Upper lobe of right lung (tissue), 1 donor: ENCODE results near the gene CABLES1. TPM values are rescaled to one million over a fixed set of nuclear protein-coding genes. Genes with fewer than 3 reads are reported as not detected.
A peak's percentile ranks its signal among the peaks of the same experiment; 100 is the strongest.
"Not testable (repeated sequence)": the region's sequence is repeated elsewhere in the genome, so short reads cannot be mapped to it uniquely, and the experiment has no call there.

Experiments
- ATAC-seq: fragments of 200-7000 bp; cut with Tn5 transposase; one replicate; pipeline ENCODE4 v1.9.1; 2020; ENCODE audit warnings: mild to moderate bottlenecking, moderate library complexity
- DNase-seq: peaks from one replicate; pipeline ENCODE4 v3.0.0-alpha.2; 2020
- H3K27ac ChIP-seq: fragments of 200-600 bp; one replicate; pipeline ENCODE4 v1.8.0; 2022
- H3K27me3 ChIP-seq: fragments of 200-600 bp; one replicate; pipeline ENCODE4 v1.8.0; 2022; ENCODE audit warnings: mild to moderate bottlenecking
- H3K36me3 ChIP-seq: fragments of 200-600 bp; one replicate; pipeline ENCODE4 v1.8.0; 2022
- H3K4me1 ChIP-seq: fragments of 200-600 bp; one replicate; pipeline ENCODE4 v1.8.0; 2022
- H3K4me3 ChIP-seq: fragments of 200-600 bp; one replicate; pipeline ENCODE4 v1.8.0; 2022; ENCODE audit warnings: mild to moderate bottlenecking
- H3K9me3 ChIP-seq: fragments of 200-600 bp; one replicate; pipeline ENCODE4 v1.8.0; 2022
- CTCF ChIP-seq: fragments of 200-600 bp; IDR thresholded peaks from one replicate; pipeline ENCODE4 v1.8.0; 2022; ENCODE audit warnings: antibody characterized with exemption
- intact Hi-C: fragments of 100-400 bp; cut with DNase I; formaldehyde crosslinking; loops from one replicate; pipeline ENCODE4 v1.11.0; 2022
- total RNA-seq: library from RNA; stranded (reverse); fragmentation: NEBNext Ultra II Directional; extraction: Animal tissue kit (Norgen Biotek cat#: 25700); gene quantifications from one replicate; pipeline ENCODE4 v1.2.1, GENCODE V29; 2021
- donor health status: DM: no; HTN: yes; CAD: no; lungs with severe emphysema.

The CABLES1 gene
- total RNA-seq, 1 donor from 2014 or later: 39.5 TPM

- H3K4me1 ChIP-seq: peaks cover 31% of the 10 kb centered on the region
- ATAC-seq (no peak), DNase-seq (no peak)
- H3K9me3 ChIP-seq: no peaks in the 10 kb centered on the region
- H3K36me3 ChIP-seq: peaks cover 7% of the 10 kb centered on the region
- intact Hi-C loops: no loop called here
- TF ChIP-seq CTCF: no peak
- no peaks in the 10 kb centered on the region for H3K27me3 ChIP-seq
- H3K27ac ChIP-seq: no peak overlapping the region
- H3K4me3 ChIP-seq: no peak overlapping the region
These were observed 105.3 kb downstream of the CABLES1 start for GRCh38 chr18:23240609-23240930.

GRCh38 chr18:23241833-23242496 is 106.7 kb downstream of the CABLES1 start:
- H3K9me3 ChIP-seq, H3K4me3 ChIP-seq, H3K27ac ChIP-seq, ATAC-seq, H3K36me3 ChIP-seq, DNase-seq, intact Hi-C loops, H3K27me3 ChIP-seq: not testable (repeated sequence)
- H3K4me1 ChIP-seq: peaks cover 27% of the 10 kb centered on the region

GRCh38 chr18:23243178-23243577 is 107.9 kb downstream of the CABLES1 start:
- Histone ChIP-seq H3K27ac (no peak overlapping the region), H3K4me3 (no peak overlapping the region), H3K36me3 (peaks cover 4% of the 10 kb centered on the region), H3K27me3 (no peaks in the 10 kb centered on the region), H3K9me3 (no peaks in the 10 kb centered on the region), H3K4me1 (peaks cover 15% of the 10 kb centered on the region)
- ATAC-seq (peak; percentile 83), DNase-seq (no peak)
- intact Hi-C loops: no loop called here
- peak; percentile 16 for TF ChIP-seq CTCF

- Histone ChIP-seq H3K27ac (no peak overlapping the region), H3K36me3 (peaks cover 3% of the 10 kb centered on the region), H3K4me1 (peaks cover 9% of the 10 kb centered on the region), H3K9me3 (no peaks in the 10 kb centered on the region), H3K4me3 (no peak overlapping the region), H3K27me3 (no peaks in the 10 kb centered on the region)
- TF ChIP-seq CTCF: no peak
- ATAC-seq (no peak), DNase-seq (no peak)
- intact Hi-C loops: no loop called here
These were observed 108.5 kb downstream of the CABLES1 start for GRCh38 chr18:23243816-23244215.

GRCh38 chr18:23244401-23244800 is 109.1 kb downstream of the CABLES1 start:
- intact Hi-C loops: no loop called here
- no peaks in the 10 kb centered on the region for H3K9me3 ChIP-seq
- H3K4me1 ChIP-seq: peaks cover 6% of the 10 kb centered on the region
- no peak for ATAC-seq
- H3K27me3 ChIP-seq: no peaks in the 10 kb centered on the region
- no peaks in the 10 kb centered on the region for H3K36me3 ChIP-seq
- H3K4me3 ChIP-seq: no peak overlapping the region
- TF ChIP-seq CTCF: no peak
- DNase-seq: no peak
- no peak overlapping the region for H3K27ac ChIP-seq

- Histone ChIP-seq H3K27ac (no peak overlapping the region), H3K36me3 (no peaks in the 10 kb centered on the region), H3K4me1 (peaks cover 9% of the 10 kb centered on the region), H3K4me3 (no peak overlapping the region), H3K9me3 (no peaks in the 10 kb centered on the region), H3K27me3 (no peaks in the 10 kb centered on the region)
- DNase-seq (no peak), ATAC-seq (no peak)
- no peak for TF ChIP-seq CTCF
- intact Hi-C loops: no loop called here
These were observed 110.2 kb downstream of the CABLES1 start for GRCh38 chr18:23245461-23245860.
